ENCODE results near the gene S1PR5. TPM values are rescaled to one million over a fixed set of nuclear protein-coding genes. Genes with fewer than 3 reads are reported as not detected.

Gene S1PR5
- polyA plus RNA-seq, 1 donor: 0.96 TPM

DNA sequence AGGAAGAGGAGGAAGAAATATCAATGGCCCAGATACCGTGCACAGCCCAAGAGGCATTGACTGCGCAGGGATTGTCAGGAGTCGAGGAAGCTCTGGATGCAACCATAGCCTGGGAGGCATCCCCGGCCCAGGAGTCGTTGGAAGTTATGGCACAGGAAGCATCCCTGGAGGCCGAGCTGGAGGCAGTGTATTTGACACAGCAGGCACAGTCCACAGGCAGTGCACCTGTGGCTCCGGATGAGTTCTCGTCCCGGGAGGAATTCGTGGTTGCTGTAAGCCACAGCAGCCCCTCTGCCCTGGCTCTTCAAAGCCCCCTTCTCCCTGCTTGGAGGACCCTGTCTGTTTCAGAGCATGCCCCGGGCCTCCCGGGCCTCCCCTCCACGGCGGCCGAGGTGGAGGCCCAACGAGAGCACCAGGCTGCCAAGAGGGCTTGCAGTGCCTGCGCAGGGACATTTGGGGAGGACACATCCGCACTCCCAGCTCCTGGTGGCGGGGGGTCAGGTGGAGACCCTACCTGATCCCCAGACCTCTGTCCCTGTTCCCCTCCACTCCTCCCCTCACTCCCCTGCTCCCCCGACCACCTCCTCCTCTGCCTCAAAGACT, 50.0 kb downstream of the S1PR5 start:
- WGBS (ENCODE audit: insufficient coverage, low lambda C conversion rate): no CpG with 5 or more reads among the region's 20 CpGs
- Histone ChIP-seq H3K4me3 (ENCODE audit: low read length) (no peak overlapping the region), H3K9me3 (ENCODE audit: control insufficient read depth, low read depth, low read length) (no peaks in the 10 kb centered on the region), H3K27ac (ENCODE audit: low read length) (no peak overlapping the region), H3K4me1 (ENCODE audit: control insufficient read depth, insufficient read depth, low read length) (no peaks in the 10 kb centered on the region), H3K36me3 (ENCODE audit: control insufficient read depth, insufficient read depth, low read length) (no peaks in the 10 kb centered on the region), H3K27me3 (ENCODE audit: control insufficient read depth, insufficient read depth, low read length) (peaks cover 15% of the 10 kb centered on the region)
- DNase-seq: no peak

GRCh38 chr19:10464456-10464855, 52.8 kb downstream of the S1PR5 start:
- Histone ChIP-seq H3K27ac (ENCODE audit: low read length) (no peak overlapping the region), H3K36me3 (ENCODE audit: control insufficient read depth, insufficient read depth, low read length) (no peaks in the 10 kb centered on the region), H3K4me1 (ENCODE audit: control insufficient read depth, insufficient read depth, low read length) (peaks cover 7% of the 10 kb centered on the region), H3K27me3 (ENCODE audit: control insufficient read depth, insufficient read depth, low read length) (peaks cover 15% of the 10 kb centered on the region), H3K9me3 (ENCODE audit: control insufficient read depth, low read depth, low read length) (no peaks in the 10 kb centered on the region), H3K4me3 (ENCODE audit: low read length) (no peak overlapping the region)
- DNase-seq: no peak
- 100% methylated on average over 1 of the region's 5 CpGs for WGBS (ENCODE audit: insufficient coverage, low lambda C conversion rate)

Other genes starting within 250 kb of the S1PR5 start
- gene ICAM1, start 246.3 kb downstream of the S1PR5 start, polyA plus RNA-seq: 14.8 TPM
- gene ICAM4, start 230.5 kb downstream of the S1PR5 start, polyA plus RNA-seq: 1.2 TPM
- 0.87 TPM for gene ICAM5, start 227.5 kb downstream of the S1PR5 start, polyA plus RNA-seq
- gene ZGLP1, start 207.6 kb downstream of the S1PR5 start, polyA plus RNA-seq: 7.6 TPM
- 17.9 TPM for gene FDX2, start 201.4 kb downstream of the S1PR5 start, polyA plus RNA-seq
- gene RAVER1, start 183.9 kb downstream of the S1PR5 start, polyA plus RNA-seq: 45.2 TPM
- gene ICAM3, start 177.8 kb downstream of the S1PR5 start, polyA plus RNA-seq: 5.3 TPM
- 111 TPM for gene TYK2, start 136.9 kb downstream of the S1PR5 start, polyA plus RNA-seq
- 155 TPM for gene CDC37, start 113.9 kb downstream of the S1PR5 start, polyA plus RNA-seq
- 2.2 TPM for gene PDE4A, start 96.9 kb downstream of the S1PR5 start, polyA plus RNA-seq
- 36.7 TPM for gene KEAP1, start 14.1 kb downstream of the S1PR5 start, polyA plus RNA-seq
- 30.0 TPM for gene ATG4D, start 26.5 kb upstream of the S1PR5 start, polyA plus RNA-seq
- 22.1 TPM for gene KRI1, start 48.6 kb upstream of the S1PR5 start, polyA plus RNA-seq
- 10.3 TPM for gene CDKN2D, start 51.5 kb upstream of the S1PR5 start, polyA plus RNA-seq
- 69.2 TPM for gene AP1M2, start 69.9 kb upstream of the S1PR5 start, polyA plus RNA-seq
- gene SLC44A2, start 108.1 kb upstream of the S1PR5 start, polyA plus RNA-seq: 30.0 TPM
- 199 TPM for gene ILF3, start 136.9 kb upstream of the S1PR5 start, polyA plus RNA-seq
- 49.2 TPM for gene QTRT1, start 184.0 kb upstream of the S1PR5 start, polyA plus RNA-seq
- gene DNM2, start 200.6 kb upstream of the S1PR5 start, polyA plus RNA-seq: 131 TPM